HG02642 (cell line): ENCODE results near the gene HLA-DPA1.

Experiments used
- ATAC-seq: cut with Tn5 transposase; IDR thresholded peaks from one replicate; pipeline ENCODE4 v1.9.1; 2021; ENCODE audit warnings: mild to moderate bottlenecking; ENCODE audit not compliant: unreplicated experiment, poor library complexity

Gene HLA-DPA1

GRCh38 chr6:33091957-33092356 is 18.5 kb upstream of the HLA-DPA1 start:
- no peak for ATAC-seq

- no peak for ATAC-seq
These were observed 15.6 kb upstream of the HLA-DPA1 start for GRCh38 chr6:33088931-33089620.

GRCh38 chr6:33088258-33088930 is 14.9 kb upstream of the HLA-DPA1 start:
- no peak for ATAC-seq

GRCh38 chr6:33085627-33086026 is 12.2 kb upstream of the HLA-DPA1 start:
- no peak for ATAC-seq

GRCh38 chr6:33082702-33083101 is 9.3 kb upstream of the HLA-DPA1 start:
- no peak for ATAC-seq

- no peak for ATAC-seq
These were observed 7.8 kb upstream of the HLA-DPA1 start for GRCh38 chr6:33081098-33081824.

DNA sequence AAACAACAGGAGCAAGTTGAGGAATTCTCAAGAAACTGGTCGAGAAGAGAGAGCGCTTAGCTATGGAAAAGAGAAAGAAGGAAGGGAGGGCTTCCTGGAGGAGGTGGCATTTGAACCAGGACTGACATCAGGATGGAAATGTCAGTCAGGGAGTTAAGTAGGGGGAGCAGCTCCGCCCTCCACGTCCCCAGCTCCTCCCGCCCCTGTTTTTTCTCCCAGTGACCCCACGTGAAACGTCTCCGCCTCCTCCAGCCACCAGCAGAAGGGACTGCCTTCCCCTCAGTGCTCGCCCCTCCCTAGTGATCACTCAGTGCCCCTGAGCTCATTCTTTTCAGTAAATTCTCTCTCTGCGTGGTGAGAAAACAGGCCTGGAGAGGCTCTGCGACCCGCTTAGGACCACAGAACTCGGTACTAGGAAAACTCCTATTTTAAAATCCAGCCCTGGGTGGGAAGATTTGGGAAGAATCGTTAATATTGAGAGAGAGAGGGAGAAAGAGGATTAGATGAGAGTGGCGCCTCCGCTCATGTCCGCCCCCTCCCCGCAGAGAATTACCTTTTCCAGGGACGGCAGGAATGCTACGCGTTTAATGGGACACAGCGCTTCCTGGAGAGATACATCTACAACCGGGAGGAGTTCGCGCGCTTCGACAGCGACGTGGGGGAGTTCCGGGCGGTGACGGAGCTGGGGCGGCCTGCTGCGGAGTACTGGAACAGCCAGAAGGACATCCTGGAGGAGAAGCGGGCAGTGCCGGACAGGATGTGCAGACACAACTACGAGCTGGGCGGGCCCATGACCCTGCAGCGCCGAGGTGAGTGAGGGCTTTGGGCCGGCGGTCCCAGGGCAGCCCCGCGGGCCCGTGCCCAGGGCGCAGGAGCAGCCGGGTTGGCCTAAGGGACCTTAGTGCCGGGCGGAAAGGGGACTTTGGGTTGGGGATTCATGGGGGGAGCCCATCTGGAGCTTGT is 7.0 kb upstream of the HLA-DPA1 start:
- ATAC-seq, result no peak

DNA sequence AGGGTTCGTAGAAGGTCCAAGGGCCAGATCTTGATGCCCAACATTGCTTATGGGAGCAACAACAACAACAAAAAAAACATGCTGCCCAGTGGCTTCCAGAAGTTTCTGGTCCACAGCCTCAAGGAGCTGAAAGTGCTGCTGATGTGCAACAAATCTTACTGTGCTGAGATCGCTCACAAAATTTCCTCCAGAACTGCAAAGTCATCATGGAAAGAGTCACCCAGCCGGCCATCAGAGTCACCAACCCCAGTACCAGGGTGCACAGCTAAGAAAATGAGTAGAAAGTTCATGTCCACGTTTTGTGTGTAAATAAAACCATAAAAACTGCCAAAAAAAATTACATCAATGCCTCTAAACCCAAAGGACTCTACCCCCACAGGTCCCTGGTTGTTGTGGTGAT is 6.1 kb upstream of the HLA-DPA1 start:
- ATAC-seq, result no peak

DNA sequence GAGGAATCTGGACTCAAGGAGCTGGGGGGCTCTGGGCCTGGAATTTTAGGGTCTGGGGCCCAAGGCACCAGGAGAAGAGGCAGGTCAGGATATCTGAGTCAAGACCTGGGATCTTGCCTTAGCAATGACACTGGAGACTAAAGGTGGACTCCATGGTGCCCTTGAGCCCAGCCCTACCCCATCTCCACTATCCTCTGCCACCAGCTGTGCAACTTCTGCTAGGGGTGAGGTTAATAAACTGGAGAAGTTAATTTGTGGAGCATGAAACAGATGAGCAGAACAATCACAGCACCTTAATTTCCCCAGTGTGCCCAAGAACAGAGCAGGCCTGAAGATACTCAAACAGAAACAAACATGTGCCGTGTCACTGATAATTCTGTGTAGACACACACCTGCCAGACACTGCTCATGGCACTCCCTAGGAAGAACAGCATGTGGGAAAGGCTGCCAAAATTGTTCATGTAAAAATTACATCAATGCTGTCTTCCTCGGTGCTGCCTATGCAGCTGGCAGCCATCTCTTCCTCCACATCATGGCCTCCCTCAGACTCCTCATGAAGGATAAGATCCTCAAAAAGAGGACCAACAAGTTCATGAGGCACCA is 5.6 kb upstream of the HLA-DPA1 start:
- no peak for ATAC-seq

GRCh38 chr6:33078442-33078841 is 5.0 kb upstream of the HLA-DPA1 start:
- no peak for ATAC-seq

DNA sequence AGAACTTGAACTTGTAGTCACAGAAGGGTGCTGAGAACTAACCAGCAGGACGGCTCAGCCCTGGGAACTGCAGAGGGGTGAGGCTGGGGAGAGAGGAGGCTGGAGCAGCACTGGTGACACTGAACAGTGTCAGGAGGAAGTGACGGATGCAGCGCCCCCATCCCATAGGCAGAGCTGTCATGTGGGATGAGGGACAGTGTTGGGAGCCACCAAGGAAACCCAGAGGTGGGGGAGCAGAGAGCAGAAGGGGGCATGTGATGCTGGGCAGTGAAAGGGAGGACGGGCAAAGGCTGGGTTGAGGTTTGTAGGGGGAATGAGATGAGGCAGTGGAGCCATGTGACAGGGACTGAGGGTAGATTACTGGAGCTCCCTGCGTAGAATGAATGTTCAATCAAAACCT is 4.5 kb upstream of the HLA-DPA1 start:
- ATAC-seq, result no peak

DNA sequence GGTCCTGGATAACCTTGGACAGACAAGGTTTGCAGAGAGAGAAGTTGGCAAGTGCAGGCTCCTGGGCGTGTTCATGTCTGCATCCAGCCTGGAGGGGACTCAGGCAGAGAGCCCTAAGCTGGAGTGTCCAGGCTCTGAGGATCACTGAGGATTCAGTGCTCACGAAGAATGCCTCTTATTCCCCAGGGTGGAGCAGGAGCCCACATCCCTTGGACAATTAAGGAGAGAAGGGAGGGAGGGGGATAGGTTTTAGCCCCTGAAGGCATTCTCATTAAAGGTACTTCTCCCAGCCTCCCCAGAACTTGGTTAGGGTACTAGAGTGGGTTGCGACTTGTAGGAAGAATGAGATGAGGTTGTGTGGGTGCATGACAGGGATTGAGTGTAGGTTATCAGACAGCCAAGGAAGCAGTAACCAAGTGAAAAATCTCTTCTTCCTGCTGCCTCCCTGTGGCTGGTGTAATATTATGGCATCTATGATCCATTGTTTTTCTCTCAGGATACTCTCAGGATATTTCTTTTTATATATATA is 3.0 kb upstream of the HLA-DPA1 start:
- ATAC-seq, result no peak

- peak; percentile 67 for ATAC-seq
These were observed 2.3 kb upstream of the HLA-DPA1 start, which contains the start of gene HLA-DPB1 for GRCh38 chr6:33075568-33076405. Gene HLA-DPB1 (plus strand): TSS chr6:33075990. CDS start chr6:33076042, 52 bp downstream.

DNA sequence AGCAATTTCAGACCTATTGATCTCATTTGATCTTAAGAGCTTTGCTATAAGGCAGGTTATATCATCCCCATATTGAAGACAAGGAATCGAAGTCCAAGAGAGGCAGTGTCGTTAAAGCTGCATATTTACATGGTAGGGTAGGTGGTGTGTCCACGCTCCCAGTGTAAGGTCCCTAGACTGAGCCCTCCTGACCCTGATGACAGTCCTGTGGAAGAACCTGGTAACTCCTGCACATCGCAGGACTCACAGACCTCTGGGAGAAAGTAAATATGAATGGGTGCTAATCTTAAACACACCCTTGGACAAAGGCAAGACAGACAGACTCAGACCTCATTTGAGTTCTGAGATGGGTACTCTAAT is 1.7 kb upstream of the HLA-DPA1 start:
- ATAC-seq, result peak; percentile 18

DNA sequence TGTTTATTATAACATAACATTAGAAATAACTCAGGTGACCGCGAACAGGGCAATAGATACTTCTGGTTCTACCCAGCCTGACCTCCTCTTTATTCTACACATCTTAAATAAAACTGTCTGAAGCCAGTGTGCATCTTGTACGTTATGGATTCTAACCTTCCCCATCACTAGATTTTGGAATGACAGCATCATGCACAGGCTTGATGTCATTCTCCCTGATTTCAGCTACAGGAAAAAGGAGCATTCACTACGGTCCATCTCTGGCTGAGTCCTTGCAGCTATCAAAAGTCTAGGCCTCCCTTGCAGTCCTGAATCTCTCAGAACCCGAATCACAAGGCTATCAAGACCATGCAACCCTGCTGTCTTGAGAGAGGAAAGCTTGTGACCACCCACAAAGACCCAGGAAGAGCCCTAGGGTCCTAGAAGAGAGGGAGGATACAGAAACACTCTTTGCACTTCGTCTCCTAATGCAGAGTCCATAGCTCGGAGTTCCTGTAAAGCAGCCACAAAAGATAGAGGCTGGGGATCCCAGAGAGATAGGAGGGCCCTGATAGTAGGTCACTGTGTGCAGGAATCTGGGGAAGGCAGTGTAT is 845 bp downstream of the HLA-DPA1 start:
- ATAC-seq, result no peak

GRCh38 chr6:33071569-33071968 is 1.9 kb downstream of the HLA-DPA1 start:
- no peak for ATAC-seq

DNA sequence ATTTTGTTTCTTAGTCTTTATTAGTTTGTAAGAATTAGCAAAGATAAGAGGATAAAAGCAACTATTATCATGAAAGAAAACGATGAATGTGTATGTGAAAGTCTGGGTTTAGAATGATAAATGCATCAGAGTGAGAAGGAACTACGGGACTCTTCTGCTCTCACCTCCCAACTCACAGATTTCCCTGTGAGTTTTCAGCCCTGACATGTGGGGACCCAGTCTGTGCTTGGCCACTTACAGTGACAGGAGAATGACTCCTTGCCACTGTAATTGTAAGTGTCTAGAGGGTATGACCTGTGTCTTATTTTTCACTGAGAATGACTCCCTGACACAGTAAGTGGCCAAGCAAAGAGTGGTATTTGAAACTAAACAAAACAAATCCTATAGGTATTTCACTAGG is 2.5 kb downstream of the HLA-DPA1 start:
- ATAC-seq, result no peak

DNA sequence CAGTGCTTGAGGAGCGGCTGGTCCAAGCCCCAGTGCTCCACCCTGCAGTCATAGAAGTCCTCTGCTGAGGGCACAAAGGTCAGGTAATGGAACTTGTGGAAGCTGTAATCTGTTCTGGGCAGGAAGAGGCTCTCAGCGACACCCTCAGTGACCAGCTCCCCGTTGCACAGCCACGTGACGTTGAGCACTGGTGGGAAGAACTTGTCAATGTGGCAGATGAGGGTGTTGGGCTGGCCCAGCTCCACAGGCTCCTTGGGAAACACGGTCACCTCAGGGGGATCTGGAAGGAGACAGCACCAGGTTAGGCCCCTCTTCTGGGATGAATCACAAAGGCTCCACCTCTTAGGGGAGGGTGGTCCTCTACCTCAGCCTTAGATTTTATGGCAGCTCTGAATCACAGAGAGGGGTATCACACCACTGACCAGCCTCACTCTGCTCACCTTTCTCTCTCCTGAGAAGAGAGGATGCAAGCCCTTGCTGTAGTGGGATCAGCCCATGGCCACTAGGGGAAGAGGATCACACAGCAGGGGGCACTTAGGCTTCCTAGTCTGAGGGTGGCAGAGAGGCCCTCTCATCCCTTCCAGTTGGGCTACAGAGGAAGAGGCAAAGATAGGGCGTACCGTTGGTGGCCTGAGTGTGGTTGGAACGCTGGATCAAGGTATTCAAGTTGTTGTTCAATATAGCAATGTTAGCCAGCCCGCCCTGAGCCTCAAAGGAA is 4.3 kb downstream of the HLA-DPA1 start:
- ATAC-seq, result no peak
